ENCODE measurements around the gene CCDC60. TPM values are rescaled to one million over a fixed set of nuclear protein-coding genes. Genes with fewer than 3 reads are reported as not detected.

Gene CCDC60
- total RNA-seq, 1 donor from 2014 or later, result not detected

DNA sequence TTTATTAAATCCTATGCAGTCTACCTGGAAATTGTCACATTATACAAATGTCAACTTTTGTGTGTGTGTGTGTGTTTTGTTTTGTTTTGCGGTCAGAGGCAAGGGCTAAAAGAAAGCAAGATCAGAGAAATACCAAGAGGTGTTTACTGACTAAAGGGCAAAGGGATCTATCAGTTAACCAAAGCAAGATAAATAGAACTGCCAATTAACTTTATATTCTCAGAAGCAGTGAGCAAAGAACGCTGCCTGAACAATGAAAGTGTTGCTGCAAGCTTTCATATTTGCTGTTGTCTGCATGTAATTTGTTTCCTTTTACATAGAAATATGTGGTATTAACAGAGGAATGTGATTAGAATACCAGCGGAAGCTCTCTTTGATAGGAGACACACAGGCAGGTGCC, 30.9 kb downstream of the CCDC60 start:
- Mint-ChIP-seq H3K36me3 (ENCODE audit: low read depth) (no peaks in the 10 kb centered on the region), H3K9me3 (no peaks in the 10 kb centered on the region), H3K4me3 (no peak overlapping the region), H3K27ac (no peak overlapping the region), H3K4me1 (no peaks in the 10 kb centered on the region), H3K27me3 (peaks cover 7% of the 10 kb centered on the region)
- intact Hi-C loops (cut with micrococcal nuclease), result no loop called here
- POLR2A ChIA-PET, result no interaction called here
- TF ChIP-seq, protein P1, sequence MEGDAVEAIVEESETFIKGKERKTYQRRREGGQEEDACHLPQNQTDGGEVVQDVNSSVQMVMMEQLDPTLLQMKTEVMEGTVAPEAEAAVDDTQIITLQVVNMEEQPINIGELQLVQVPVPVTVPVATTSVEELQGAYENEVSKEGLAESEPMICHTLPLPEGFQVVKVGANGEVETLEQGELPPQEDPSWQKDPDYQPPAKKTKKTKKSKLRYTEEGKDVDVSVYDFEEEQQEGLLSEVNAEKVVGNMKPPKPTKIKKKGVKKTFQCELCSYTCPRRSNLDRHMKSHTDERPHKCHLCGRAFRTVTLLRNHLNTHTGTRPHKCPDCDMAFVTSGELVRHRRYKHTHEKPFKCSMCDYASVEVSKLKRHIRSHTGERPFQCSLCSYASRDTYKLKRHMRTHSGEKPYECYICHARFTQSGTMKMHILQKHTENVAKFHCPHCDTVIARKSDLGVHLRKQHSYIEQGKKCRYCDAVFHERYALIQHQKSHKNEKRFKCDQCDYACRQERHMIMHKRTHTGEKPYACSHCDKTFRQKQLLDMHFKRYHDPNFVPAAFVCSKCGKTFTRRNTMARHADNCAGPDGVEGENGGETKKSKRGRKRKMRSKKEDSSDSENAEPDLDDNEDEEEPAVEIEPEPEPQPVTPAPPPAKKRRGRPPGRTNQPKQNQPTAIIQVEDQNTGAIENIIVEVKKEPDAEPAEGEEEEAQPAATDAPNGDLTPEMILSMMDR (IDR thresholded peaks at IDR 0.05), result no peak
- ATAC-seq (ENCODE audit: low read depth) (no peak), DNase-seq (no peak)
- CTCF ChIA-PET, result no interaction called here

DNA sequence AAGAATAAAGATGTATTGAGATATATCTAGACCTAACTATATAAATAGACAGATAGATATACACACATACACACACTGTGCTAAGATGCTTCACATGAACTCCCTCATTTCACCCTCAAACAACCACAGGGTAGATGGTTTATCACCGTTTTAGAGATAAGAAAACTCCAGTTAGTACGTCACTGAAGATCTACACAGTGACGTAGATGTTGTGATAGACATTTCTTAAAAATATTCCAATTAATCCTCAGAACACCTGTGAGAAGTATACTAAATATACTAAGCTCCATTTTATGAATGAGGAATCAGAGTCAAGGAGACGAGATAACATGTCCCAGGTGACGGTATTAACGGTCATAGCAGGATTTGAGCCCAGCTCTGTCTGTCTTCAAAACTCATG, 31.5 kb downstream of the CCDC60 start:
- ATAC-seq (ENCODE audit: low read depth) (no peak), DNase-seq (no peak)
- TF ChIP-seq, protein P1 (IDR thresholded peaks at IDR 0.05), result no peak
- no peaks in the 10 kb centered on the region for H3K4me1 Mint-ChIP-seq
- no peaks in the 10 kb centered on the region for H3K36me3 Mint-ChIP-seq (ENCODE audit: low read depth)
- peaks cover 7% of the 10 kb centered on the region for H3K27me3 Mint-ChIP-seq
- no peaks in the 10 kb centered on the region for H3K9me3 Mint-ChIP-seq
- H3K27ac Mint-ChIP-seq, result no peak overlapping the region
- intact Hi-C loops (cut with micrococcal nuclease), result no loop called here
- no peak overlapping the region for H3K4me3 Mint-ChIP-seq
- POLR2A ChIA-PET, result no interaction called here
- CTCF ChIA-PET, result no interaction called here

DNA sequence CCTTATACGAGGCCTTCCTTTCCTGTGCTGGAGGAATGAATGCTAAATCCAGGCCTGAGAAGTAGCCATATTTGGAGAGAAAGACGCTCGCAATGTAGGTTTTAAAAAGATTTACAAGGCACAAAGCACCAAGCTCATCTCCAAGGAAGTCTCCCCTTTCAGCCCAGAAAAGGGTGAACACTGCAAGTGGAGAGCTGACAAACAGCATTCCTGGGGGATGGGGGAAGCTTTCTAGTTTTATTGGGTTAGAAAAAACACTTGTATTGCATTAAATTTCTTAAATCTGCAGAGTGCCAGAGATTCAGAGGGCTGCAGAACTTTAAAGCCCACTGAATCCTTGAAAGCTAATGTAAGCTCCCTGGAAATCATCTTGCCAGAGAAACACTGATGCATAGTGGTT, 34.6 kb downstream of the CCDC60 start:
- no peak overlapping the region for H3K4me3 Mint-ChIP-seq
- no peak overlapping the region for H3K27ac Mint-ChIP-seq
- intact Hi-C loops (cut with micrococcal nuclease), result no loop called here
- ChIA-PET POLR2A (no interaction called here), CTCF (no interaction called here)
- ATAC-seq (ENCODE audit: low read depth) (no peak), DNase-seq (no peak)
- no peaks in the 10 kb centered on the region for H3K4me1 Mint-ChIP-seq
- no peaks in the 10 kb centered on the region for H3K9me3 Mint-ChIP-seq
- H3K27me3 Mint-ChIP-seq, result peaks cover 3% of the 10 kb centered on the region
- H3K36me3 Mint-ChIP-seq (ENCODE audit: low read depth), result no peaks in the 10 kb centered on the region
- TF ChIP-seq, protein P1 (IDR thresholded peaks at IDR 0.05), result no peak

DNA sequence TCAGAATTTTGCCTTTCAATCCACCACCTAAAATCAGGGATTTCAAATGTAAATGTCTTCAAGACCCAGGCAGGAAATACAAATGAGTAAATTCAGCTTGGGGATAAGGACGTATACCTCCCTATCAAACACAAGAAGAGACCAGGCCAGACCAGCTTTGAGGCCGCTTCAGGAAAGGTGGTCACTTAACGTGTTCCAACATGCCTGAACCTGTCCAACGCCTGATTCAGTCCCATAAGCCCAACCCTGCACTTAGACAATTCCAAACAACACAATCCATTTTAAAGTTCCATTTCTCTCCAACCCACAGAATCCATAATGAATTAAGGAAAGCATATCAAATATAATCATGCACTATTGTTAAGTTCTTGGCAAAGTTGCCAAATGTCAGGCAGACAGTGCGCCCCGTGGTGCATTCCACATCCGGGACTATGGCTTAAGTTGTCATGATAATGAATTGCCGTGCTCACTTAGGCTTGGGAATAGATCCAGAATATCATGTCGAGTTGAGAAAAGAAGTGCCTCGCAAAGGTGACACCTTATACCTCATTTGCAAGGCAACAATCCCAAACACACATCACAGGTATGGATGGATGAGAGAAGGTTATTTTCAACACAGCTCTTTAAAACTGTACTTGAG, 35.5 kb downstream of the CCDC60 start:
- no peak overlapping the region for H3K4me3 Mint-ChIP-seq
- no peak for DNase-seq
- no peaks in the 10 kb centered on the region for H3K4me1 Mint-ChIP-seq
- ATAC-seq (ENCODE audit: low read depth), result no peak
- peaks cover 2% of the 10 kb centered on the region for H3K27me3 Mint-ChIP-seq
- CTCF ChIA-PET, result no interaction called here
- no peaks in the 10 kb centered on the region for H3K9me3 Mint-ChIP-seq
- POLR2A ChIA-PET, result no interaction called here
- no peaks in the 10 kb centered on the region for H3K36me3 Mint-ChIP-seq (ENCODE audit: low read depth)
- TF ChIP-seq, protein P1 (IDR thresholded peaks at IDR 0.05), result no peak
- intact Hi-C loops (cut with micrococcal nuclease), result no loop called here
- no peak overlapping the region for H3K27ac Mint-ChIP-seq

GRCh38 chr12:119372540-119372939, 38.0 kb downstream of the CCDC60 start:
- no peaks in the 10 kb centered on the region for H3K9me3 Mint-ChIP-seq
- H3K4me1 Mint-ChIP-seq, result peaks cover 10% of the 10 kb centered on the region
- H3K27ac Mint-ChIP-seq, result no peak overlapping the region
- DNase-seq, result no peak
- H3K36me3 Mint-ChIP-seq (ENCODE audit: low read depth), result no peaks in the 10 kb centered on the region
- ATAC-seq (ENCODE audit: low read depth), result no peak
- POLR2A ChIA-PET, result no interaction called here
- CTCF ChIA-PET, result no interaction called here
- H3K4me3 Mint-ChIP-seq, result no peak overlapping the region
- intact Hi-C loops (cut with micrococcal nuclease), result no loop called here
- H3K27me3 Mint-ChIP-seq, result no peaks in the 10 kb centered on the region
- TF ChIP-seq, protein P1 (IDR thresholded peaks at IDR 0.05), result no peak

All from activated B cell treated with CpG ODN at 0.5 μM for 24 hours (primary cell).